ENCODE measurements around the gene NECAB2.

DNA sequence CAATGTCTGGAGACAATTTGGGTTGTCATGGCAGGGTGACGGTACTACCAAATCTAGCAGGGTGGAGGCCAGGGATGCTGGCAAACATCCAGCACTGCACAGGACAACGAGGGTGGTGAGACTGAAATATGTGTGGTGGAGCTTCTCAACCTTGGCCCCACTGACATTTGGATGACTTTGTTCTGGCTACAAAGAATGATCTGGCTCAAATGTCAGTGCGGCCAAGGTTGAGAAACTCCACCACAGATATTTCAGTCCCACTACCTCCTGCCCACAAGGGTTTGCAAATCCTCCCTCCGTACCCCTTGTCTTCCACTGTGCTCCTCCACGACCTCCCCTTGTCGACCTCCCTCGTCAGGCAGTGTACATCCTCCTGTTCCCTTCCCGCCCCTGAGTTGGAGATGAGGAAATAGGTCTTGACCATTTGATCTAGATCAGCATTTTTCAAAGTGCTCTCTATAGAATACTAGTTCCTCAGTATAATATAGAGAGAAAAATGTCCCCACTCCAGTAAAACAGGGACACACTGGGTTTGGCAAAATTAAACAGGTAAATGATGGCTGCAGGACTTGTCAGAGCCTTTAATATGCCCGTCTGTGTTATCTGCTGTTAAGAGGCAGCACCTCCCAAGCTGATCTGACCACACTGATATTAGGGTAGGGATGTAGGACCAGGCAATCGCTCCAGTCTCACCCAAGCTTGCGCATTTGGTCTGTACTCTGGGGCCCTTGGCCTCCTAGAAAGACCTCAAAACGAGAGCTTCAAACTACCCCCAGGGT is 8.2 kb upstream of the NECAB2 start:
- TF ChIP-seq, protein P1, sequence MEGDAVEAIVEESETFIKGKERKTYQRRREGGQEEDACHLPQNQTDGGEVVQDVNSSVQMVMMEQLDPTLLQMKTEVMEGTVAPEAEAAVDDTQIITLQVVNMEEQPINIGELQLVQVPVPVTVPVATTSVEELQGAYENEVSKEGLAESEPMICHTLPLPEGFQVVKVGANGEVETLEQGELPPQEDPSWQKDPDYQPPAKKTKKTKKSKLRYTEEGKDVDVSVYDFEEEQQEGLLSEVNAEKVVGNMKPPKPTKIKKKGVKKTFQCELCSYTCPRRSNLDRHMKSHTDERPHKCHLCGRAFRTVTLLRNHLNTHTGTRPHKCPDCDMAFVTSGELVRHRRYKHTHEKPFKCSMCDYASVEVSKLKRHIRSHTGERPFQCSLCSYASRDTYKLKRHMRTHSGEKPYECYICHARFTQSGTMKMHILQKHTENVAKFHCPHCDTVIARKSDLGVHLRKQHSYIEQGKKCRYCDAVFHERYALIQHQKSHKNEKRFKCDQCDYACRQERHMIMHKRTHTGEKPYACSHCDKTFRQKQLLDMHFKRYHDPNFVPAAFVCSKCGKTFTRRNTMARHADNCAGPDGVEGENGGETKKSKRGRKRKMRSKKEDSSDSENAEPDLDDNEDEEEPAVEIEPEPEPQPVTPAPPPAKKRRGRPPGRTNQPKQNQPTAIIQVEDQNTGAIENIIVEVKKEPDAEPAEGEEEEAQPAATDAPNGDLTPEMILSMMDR (IDR thresholded peaks at IDR 0.05), result no peak
- no peak for TF ChIP-seq POLR2A (IDR thresholded peaks at IDR 0.05)
- TF ChIP-seq POLR2AphosphoS5 (IDR thresholded peaks at IDR 0.05), result no peak

Data from prostate gland (tissue), 2 donors.